Measurements from ENCODE around the gene ELMOD2. TPM values are rescaled to one million over a fixed set of nuclear protein-coding genes. Genes with fewer than 3 reads are reported as not detected.

Gene ELMOD2
- total RNA-seq, 1 donor from 2014 or later, result 18.2 TPM

- intact Hi-C loops (cut with micrococcal nuclease), result no loop called here
These were observed 55.3 kb downstream of the ELMOD2 start for GRCh38 chr4:140579278-140579677.

DNA sequence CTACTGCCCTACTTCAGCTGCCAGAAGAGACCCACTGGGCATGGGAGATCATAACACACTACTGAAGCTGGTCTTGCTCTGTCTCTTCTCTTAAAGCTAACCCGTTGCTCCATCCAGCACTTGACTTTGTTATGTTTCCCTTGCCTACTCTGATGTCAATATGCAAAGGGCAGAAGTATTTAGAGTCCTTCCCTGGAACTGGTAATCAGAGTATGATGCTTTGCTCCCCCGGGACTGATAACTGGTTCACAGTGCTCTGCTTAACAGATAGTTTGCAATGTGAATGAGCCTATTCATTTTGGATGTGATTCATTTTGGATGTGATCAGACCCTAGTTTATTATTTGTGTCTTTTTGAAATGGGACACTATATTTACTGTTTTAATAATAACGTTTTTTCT lies 57.1 kb downstream of the ELMOD2 start:
- intact Hi-C loops (cut with micrococcal nuclease), result no loop called here

- intact Hi-C loops (cut with micrococcal nuclease), result no loop called here
These were observed 60.5 kb downstream of the ELMOD2 start for GRCh38 chr4:140584439-140584838.

DNA sequence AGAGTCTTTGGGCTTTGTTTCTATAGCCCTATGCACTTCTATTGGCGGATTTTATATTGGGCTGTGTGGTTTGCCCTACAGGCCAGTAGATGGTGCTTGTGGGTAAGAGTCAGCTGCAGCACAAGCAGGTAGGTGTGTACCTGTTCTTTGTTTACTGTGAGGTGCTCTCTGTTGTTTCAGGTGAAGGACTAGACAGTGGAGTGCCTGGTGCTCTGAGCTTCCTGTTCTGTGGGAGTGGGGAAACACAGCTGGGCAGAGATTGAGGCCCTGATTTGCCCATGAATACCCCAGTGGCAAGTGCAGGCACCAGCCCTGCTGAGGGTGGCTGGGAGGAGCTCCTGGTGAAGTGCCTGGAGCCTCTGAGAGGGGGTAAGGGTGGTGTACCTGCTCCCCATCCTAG lies 71.1 kb downstream of the ELMOD2 start:
- intact Hi-C loops (cut with micrococcal nuclease), result no loop called here

- intact Hi-C loops (cut with micrococcal nuclease), result no loop called here
These were observed 76.4 kb downstream of the ELMOD2 start for GRCh38 chr4:140600408-140600807.

- intact Hi-C loops (cut with micrococcal nuclease), result no loop called here
These were observed 78.7 kb downstream of the ELMOD2 start for GRCh38 chr4:140602714-140603113.

- intact Hi-C loops (cut with micrococcal nuclease), result no loop called here
These were observed 79.3 kb downstream of the ELMOD2 start for GRCh38 chr4:140603286-140603685.

Other genes starting within 250 kb of the ELMOD2 start
- 22.3 and 23.8 TPM in 2 replicates for gene SCOC, start 150.5 kb upstream of the ELMOD2 start, total RNA-seq
- gene CLGN, start 96.5 kb upstream of the ELMOD2 start, total RNA-seq, result not detected in 2 replicates
- gene MGAT4D, start 25.9 kb upstream of the ELMOD2 start, total RNA-seq, result not detected in 2 replicates
- gene UCP1, start 44.8 kb downstream of the ELMOD2 start, total RNA-seq, result not detected in 2 replicates
- gene TBC1D9, start 232.2 kb downstream of the ELMOD2 start, total RNA-seq, result 0.02 TPM in 1 of 2 replicates, not detected in the other

Data from T-helper 1 cell treated with Interleukin-12 subunit alpha and Interleukin-12 subunit beta and Interleukin-4 antibody, amounts not matched to agents 30 ng/mL and 1 ng/mL, for 36 hours (primary cell).